Stimulated activated CD8-positive, alpha-beta memory T cell treated with anti-CD3 and anti-CD28 coated beads, Interleukin-7, amount 100 ng/mL, for 24 hours (primary cell): Measurements from ENCODE around the gene NRXN3.

Experiments used
- DNase-seq: peaks from one replicate; pipeline ENCODE4 v3.0.0-alpha.2; 2020; ENCODE audit warnings: low read depth

NRXN3 gene

GRCh38 chr14:78721756-78722480, 551.7 kb downstream of the NRXN3 start:
- DNase-seq, result no peak

GRCh38 chr14:78725086-78725485, 554.9 kb downstream of the NRXN3 start:
- DNase-seq, result no peak

GRCh38 chr14:78737116-78737515, 566.9 kb downstream of the NRXN3 start:
- no peak for DNase-seq

GRCh38 chr14:78737601-78738000, 567.4 kb downstream of the NRXN3 start:
- DNase-seq, result no peak

GRCh38 chr14:78746086-78746595, 576.0 kb downstream of the NRXN3 start:
- no peak for DNase-seq

GRCh38 chr14:78747813-78748212, 577.6 kb downstream of the NRXN3 start:
- no peak for DNase-seq

- DNase-seq, result no peak
Measured at GRCh38 chr14:78752518-78753188, 582.5 kb downstream of the NRXN3 start.

- no peak for DNase-seq
Measured at GRCh38 chr14:78754059-78754458, 583.9 kb downstream of the NRXN3 start.

- DNase-seq, result no peak
Measured at GRCh38 chr14:78758333-78758732, 588.2 kb downstream of the NRXN3 start.

GRCh38 chr14:78762331-78762730, 592.2 kb downstream of the NRXN3 start:
- no peak for DNase-seq

- no peak for DNase-seq
Measured at GRCh38 chr14:78763746-78764145, 593.6 kb downstream of the NRXN3 start.

GRCh38 chr14:78764240-78764639, 594.1 kb downstream of the NRXN3 start:
- no peak for DNase-seq

GRCh38 chr14:78764645-78765044, 594.5 kb downstream of the NRXN3 start:
- DNase-seq, result no peak

GRCh38 chr14:78767436-78767835, 597.3 kb downstream of the NRXN3 start:
- no peak for DNase-seq

- no peak for DNase-seq
Measured at GRCh38 chr14:78782551-78782950, 612.4 kb downstream of the NRXN3 start.

GRCh38 chr14:78785265-78785664, 615.1 kb downstream of the NRXN3 start:
- DNase-seq, result no peak

- DNase-seq, result no peak
Measured at GRCh38 chr14:78788467-78789360, 618.5 kb downstream of the NRXN3 start.

GRCh38 chr14:78790271-78790670, 620.1 kb downstream of the NRXN3 start:
- DNase-seq, result no peak

GRCh38 chr14:78798757-78799156, 628.6 kb downstream of the NRXN3 start:
- no peak for DNase-seq

GRCh38 chr14:78805570-78805969, 635.4 kb downstream of the NRXN3 start:
- no peak for DNase-seq

- DNase-seq, result no peak
Measured at GRCh38 chr14:78823035-78823434, 652.9 kb downstream of the NRXN3 start.

GRCh38 chr14:78823516-78823915, 653.3 kb downstream of the NRXN3 start:
- DNase-seq, result no peak

GRCh38 chr14:78829274-78829673, 659.1 kb downstream of the NRXN3 start:
- DNase-seq, result no peak
